Lower lobe of right lung (tissue), 2 donors: ENCODE measurements around the gene TTLL11. TPM values are rescaled to one million over a fixed set of nuclear protein-coding genes. Genes with fewer than 3 reads are reported as not detected.
A peak's percentile ranks its signal among the peaks of the same experiment; 100 is the strongest.

Source experiments
- ATAC-seq, 2 donors: fragments of 200-7000 bp; cut with Tn5 transposase; one replicate each; pipeline ENCODE4 v1.9.1; 2020 to 2022; ENCODE audit warnings: mild to moderate bottlenecking in 2 of 2, moderate library complexity in 2 of 2
- DNase-seq: peaks from one replicate; pipeline ENCODE4 v3.0.0-alpha.2; 2020
- H3K27ac ChIP-seq: fragments of 200-600 bp; one replicate; pipeline ENCODE4 v1.8.0; 2022
- H3K27me3 ChIP-seq: fragments of 200-600 bp; one replicate; pipeline ENCODE4 v1.8.0; 2022; ENCODE audit warnings: low read depth
- H3K36me3 ChIP-seq: fragments of 200-600 bp; one replicate; pipeline ENCODE4 v1.8.0; 2022; ENCODE audit warnings: mild to moderate bottlenecking
- H3K4me1 ChIP-seq: fragments of 200-600 bp; one replicate; pipeline ENCODE4 v1.8.0; 2022
- H3K4me3 ChIP-seq: fragments of 200-600 bp; one replicate; pipeline ENCODE4 v1.8.0; 2022; ENCODE audit warnings: mild to moderate bottlenecking
- H3K9me3 ChIP-seq: fragments of 200-600 bp; one replicate; pipeline ENCODE4 v1.8.0; 2022
- intact Hi-C: fragments of 100-400 bp; cut with DNase I; formaldehyde crosslinking; loops from one replicate; pipeline ENCODE4 v1.11.0; 2022
- total RNA-seq: library from RNA; stranded (reverse); fragmentation: NEBNext Ultra II Directional; extraction: Animal tissue kit (Norgen Biotek cat#: 25700); gene quantifications from one replicate; pipeline ENCODE4 v1.2.1, GENCODE V29; 2021
- TF ChIP-seq, protein P1 (sequence below): fragments of 200-600 bp; IDR thresholded peaks from one replicate; pipeline ENCODE4 v1.8.0; 2022; ENCODE audit warnings: antibody characterized with exemption, mild to moderate bottlenecking
- donor health status: DM: no; HTN: yes; CAD: no; lungs with severe emphysema.

TTLL11 gene
- total RNA-seq, 1 donor from 2014 or later: 11.7 TPM

DNA sequence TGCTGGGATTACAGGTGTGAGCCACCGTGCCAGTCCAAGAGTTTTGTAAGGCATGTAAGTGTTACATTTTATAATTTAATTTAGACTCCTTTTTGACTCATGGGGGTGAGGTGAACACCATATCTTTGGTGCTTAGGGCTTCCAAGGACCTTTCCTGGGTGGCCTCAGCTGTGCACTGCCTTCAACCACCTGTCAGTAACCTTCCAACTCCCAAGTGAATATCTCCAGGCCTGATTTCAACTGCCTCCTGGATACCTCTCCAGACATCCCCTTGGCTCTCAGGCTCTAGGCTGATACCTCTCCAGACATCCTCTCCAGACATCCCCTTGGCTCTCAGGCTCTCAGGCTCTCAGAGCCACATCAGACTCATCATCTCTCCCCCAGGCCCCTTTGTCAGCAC lies 30.9 kb upstream of the TTLL11 start:
- Histone ChIP-seq H3K36me3 (no peaks in the 10 kb centered on the region), H3K4me1 (peaks cover 30% of the 10 kb centered on the region), H3K27ac (no peak overlapping the region), H3K4me3 (no peak overlapping the region), H3K27me3 (peaks cover 31% of the 10 kb centered on the region), H3K9me3 (no peaks in the 10 kb centered on the region)
- ATAC-seq (no peak), DNase-seq (no peak)
- TF ChIP-seq, protein P1, sequence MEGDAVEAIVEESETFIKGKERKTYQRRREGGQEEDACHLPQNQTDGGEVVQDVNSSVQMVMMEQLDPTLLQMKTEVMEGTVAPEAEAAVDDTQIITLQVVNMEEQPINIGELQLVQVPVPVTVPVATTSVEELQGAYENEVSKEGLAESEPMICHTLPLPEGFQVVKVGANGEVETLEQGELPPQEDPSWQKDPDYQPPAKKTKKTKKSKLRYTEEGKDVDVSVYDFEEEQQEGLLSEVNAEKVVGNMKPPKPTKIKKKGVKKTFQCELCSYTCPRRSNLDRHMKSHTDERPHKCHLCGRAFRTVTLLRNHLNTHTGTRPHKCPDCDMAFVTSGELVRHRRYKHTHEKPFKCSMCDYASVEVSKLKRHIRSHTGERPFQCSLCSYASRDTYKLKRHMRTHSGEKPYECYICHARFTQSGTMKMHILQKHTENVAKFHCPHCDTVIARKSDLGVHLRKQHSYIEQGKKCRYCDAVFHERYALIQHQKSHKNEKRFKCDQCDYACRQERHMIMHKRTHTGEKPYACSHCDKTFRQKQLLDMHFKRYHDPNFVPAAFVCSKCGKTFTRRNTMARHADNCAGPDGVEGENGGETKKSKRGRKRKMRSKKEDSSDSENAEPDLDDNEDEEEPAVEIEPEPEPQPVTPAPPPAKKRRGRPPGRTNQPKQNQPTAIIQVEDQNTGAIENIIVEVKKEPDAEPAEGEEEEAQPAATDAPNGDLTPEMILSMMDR: no peak
- intact Hi-C loops: loop anchor here (10.0 kb wide), 1 partner anchor 231 kb away; no protein-coding TSS in a partner anchor

DNA sequence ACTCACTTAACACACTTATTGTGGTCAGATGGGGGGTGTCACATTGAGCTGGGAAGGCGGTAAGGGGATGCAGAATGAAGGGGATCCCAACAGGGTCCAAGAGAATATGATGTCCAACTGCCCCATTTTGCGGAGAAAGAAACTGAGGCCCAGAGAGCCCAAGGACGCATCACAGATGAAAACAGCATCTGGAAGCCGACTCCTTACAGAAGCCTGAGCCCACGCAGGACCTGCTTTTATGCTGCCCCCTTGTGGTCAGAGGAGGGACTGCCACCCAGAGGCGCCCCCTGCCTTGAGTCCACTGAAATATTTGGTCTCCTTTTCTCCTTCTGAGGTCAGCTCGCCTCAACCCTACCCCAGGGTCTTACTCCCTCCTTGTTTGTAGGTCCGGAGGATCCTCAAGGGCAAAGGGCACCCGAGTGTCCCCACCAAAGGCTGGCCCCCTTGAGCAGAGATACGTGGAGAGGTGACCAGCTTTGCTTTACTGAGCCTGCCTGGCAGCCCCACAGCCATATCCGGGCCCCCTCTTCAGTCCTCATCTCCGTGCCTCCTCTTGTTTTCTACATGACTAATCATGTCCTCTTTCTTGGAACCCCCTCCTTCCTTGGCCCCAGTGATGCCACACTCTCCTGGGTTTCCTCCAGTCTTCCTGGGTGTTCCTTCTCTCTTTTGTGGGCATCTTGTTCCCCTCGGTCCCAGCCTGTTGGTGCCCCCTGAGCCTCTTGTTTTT lies 30.0 kb upstream of the TTLL11 start:
- intact Hi-C loops: loop anchor here (10.0 kb wide), 1 partner anchor 232 kb away; no protein-coding TSS in a partner anchor
- no peaks in the 10 kb centered on the region for H3K36me3 ChIP-seq
- no peak overlapping the region for H3K27ac ChIP-seq
- peak; percentile 58 to 67 for ATAC-seq
- peak; percentile 72 for DNase-seq
- H3K4me1 ChIP-seq: peaks cover 25% of the 10 kb centered on the region
- TF ChIP-seq, protein P1: peak; percentile 98
- H3K4me3 ChIP-seq: no peak overlapping the region
- H3K27me3 ChIP-seq: peaks cover 30% of the 10 kb centered on the region
- H3K9me3 ChIP-seq: no peaks in the 10 kb centered on the region

DNA sequence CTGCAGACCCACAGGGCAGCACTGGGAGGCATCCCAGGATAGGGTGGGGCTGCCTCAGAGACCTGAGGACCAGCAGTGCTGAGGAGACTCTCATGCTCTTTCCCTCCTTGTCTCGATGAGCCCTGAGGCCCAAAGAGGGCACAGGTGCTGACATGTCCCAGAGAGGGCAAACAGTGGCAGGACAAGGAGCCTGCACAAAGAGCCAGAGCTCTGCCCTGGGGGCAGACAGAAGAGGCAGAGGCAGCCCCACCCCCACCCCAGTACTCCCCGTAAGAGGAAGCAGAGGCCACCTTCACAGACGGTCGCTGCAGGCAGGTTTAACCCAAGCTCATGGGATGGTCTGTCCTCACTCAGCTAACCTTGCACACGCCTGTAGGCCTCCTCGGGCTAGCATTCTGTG lies 29.4 kb upstream of the TTLL11 start:
- no peaks in the 10 kb centered on the region for H3K9me3 ChIP-seq
- no peaks in the 10 kb centered on the region for H3K36me3 ChIP-seq
- TF ChIP-seq, protein P1: no peak
- H3K4me1 ChIP-seq: peaks cover 25% of the 10 kb centered on the region
- no peak overlapping the region for H3K4me3 ChIP-seq
- DNase-seq (no peak), ATAC-seq (no peak)
- no peak overlapping the region for H3K27ac ChIP-seq
- H3K27me3 ChIP-seq: peaks cover 24% of the 10 kb centered on the region
- intact Hi-C loops: loop anchor here (10.0 kb wide), 1 partner anchor 232 kb away; no protein-coding TSS in a partner anchor

DNA sequence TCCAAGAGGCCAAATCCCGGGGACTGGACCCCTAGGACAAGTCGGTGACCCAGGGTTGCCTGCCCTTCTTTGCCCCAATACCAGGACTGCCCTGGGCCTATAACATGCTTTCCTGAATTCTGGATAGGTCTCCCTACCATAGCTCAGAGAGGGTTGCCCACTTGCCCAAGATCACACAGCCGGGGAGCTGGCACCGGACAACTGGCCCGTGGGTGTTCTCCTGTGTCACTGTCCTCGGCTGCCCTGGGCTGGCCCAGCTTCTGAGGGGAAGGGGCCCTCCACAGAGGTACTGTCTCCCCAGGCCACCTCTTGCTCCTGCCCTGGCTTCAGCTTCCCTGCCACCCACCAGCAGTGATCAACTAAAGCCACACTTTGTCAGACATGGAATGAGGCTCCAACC lies 28.8 kb upstream of the TTLL11 start:
- Histone ChIP-seq H3K36me3 (no peaks in the 10 kb centered on the region), H3K27ac (no peak overlapping the region), H3K4me3 (no peak overlapping the region), H3K4me1 (peaks cover 21% of the 10 kb centered on the region), H3K27me3 (peaks cover 20% of the 10 kb centered on the region), H3K9me3 (no peaks in the 10 kb centered on the region)
- no peak for DNase-seq
- intact Hi-C loops: loop anchor here (10.0 kb wide), 1 partner anchor 233 kb away; no protein-coding TSS in a partner anchor
- TF ChIP-seq, protein P1: no peak
- no peak for ATAC-seq

DNA sequence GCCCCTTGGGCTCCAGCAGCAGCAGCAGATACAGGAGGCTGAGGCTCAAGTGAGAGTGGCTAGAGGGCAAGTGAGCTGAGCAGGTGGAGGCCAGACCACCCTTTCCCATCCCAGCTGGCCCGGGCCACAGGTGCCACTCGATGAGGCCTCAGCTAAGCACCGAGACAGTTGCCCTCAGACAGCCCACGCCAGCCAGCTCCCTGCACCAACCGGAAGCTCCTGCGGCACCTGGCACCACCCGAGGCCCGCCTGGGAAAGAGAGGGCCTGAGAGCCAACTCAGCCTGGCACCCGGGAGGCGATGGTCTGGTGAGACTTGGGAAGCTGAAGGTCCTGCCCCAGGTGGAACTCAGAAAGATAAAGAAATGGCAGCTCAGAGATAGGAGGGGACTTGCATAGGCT lies 28.3 kb upstream of the TTLL11 start:
- ATAC-seq: no peak
- peaks cover 14% of the 10 kb centered on the region for H3K27me3 ChIP-seq
- TF ChIP-seq, protein P1: no peak
- no peak for DNase-seq
- H3K27ac ChIP-seq: no peak overlapping the region
- H3K4me1 ChIP-seq: peaks cover 16% of the 10 kb centered on the region
- intact Hi-C loops: loop anchor here (10.0 kb wide), 1 partner anchor 233 kb away; no protein-coding TSS in a partner anchor
- no peak overlapping the region for H3K4me3 ChIP-seq
- H3K9me3 ChIP-seq: no peaks in the 10 kb centered on the region
- no peaks in the 10 kb centered on the region for H3K36me3 ChIP-seq
